ENCODE data around the gene TTC36. TPM values are rescaled to one million over a fixed set of nuclear protein-coding genes. Genes with fewer than 3 reads are reported as not detected.
A peak's percentile ranks its signal among the peaks of the same experiment; 100 is the strongest.
"Not testable (repeated sequence)": the region's sequence is repeated elsewhere in the genome, so short reads cannot be mapped to it uniquely, and the experiment has no call there.

Gene TTC36
- total and polyA plus RNA-seq, 7 donors: 0.09 to 1.2 (median 0.54) TPM; not detected in 2

GRCh38 chr11:118572061-118572980 lies 45.0 kb downstream of the TTC36 start, which contains the start of gene ARCN1:
Gene ARCN1 (plus strand): TSS chr11:118572409. CDS start chr11:118572548, 139 bp downstream.
- no peaks in the 10 kb centered on the region for H3K27me3 ChIP-seq (ENCODE audit: insufficient read depth in 3 of 3, low read length in 2 of 3)
- intact Hi-C loops (cut with DNase I): no loop called here
- no peaks in the 10 kb centered on the region for H3K36me3 ChIP-seq (ENCODE audit: insufficient read depth in 1 of 2, low read depth in 1 of 2)
- 0 to 1% (median 1%) methylated on average over 47 to 55 of the region's 55 CpGs for WGBS, 3 donors
- peaks cover 44% of the 10 kb centered on the region for H3K4me1 ChIP-seq
- H3K4me3 ChIP-seq: peak within 1 kb of the TSS; percentile 99
- TF ChIP-seq CTCF (IDR thresholded peaks at IDR 0.05): no peak
- ATAC-seq (peak; percentile 86 to 94 (median 88)), DNase-seq (peak; percentile 78 to 91)
- H3K9me3 ChIP-seq: no peaks in the 10 kb centered on the region
- H3K27ac ChIP-seq: peak within 1 kb of the TSS; percentile 100

- H3K9me3 ChIP-seq: no peaks in the 10 kb centered on the region
- H3K4me1 ChIP-seq: peaks cover 50% of the 10 kb centered on the region
- TF ChIP-seq CTCF (IDR thresholded peaks at IDR 0.05): no peak
- H3K36me3 ChIP-seq (ENCODE audit: insufficient read depth in 1 of 2, low read depth in 1 of 2): no peaks in the 10 kb centered on the region
- no peaks in the 10 kb centered on the region for H3K27me3 ChIP-seq (ENCODE audit: insufficient read depth in 3 of 3, low read length in 2 of 3)
- peak overlapping the region; percentile 100 for H3K27ac ChIP-seq
- ATAC-seq (peak; percentile 10 to 32 (median 15)), DNase-seq (no peak)
- intact Hi-C loops (cut with DNase I): no loop called here
- WGBS, 3 donors: 1 to 5% (median 1%) methylated on average over 10 of the region's 10 CpGs
- H3K4me3 ChIP-seq: peak overlapping the region; percentile 99
Measured at GRCh38 chr11:118572981-118573550, 45.8 kb downstream of the TTC36 start.

GRCh38 chr11:118574636-118575035 lies 47.4 kb downstream of the TTC36 start:
- Histone ChIP-seq H3K27me3 (ENCODE audit: insufficient read depth in 3 of 3, low read length in 2 of 3) (no peaks in the 10 kb centered on the region), H3K36me3 (ENCODE audit: insufficient read depth in 1 of 2, low read depth in 1 of 2) (no peaks in the 10 kb centered on the region), H3K27ac (no peak overlapping the region), H3K4me3 (peak overlapping the region; percentile 99), H3K9me3 (no peaks in the 10 kb centered on the region), H3K4me1 (peaks cover 62% of the 10 kb centered on the region)
- DNase-seq (no peak), ATAC-seq (no peak)
- TF ChIP-seq CTCF (IDR thresholded peaks at IDR 0.05): no peak
- 85 to 94% (median 87%) methylated on average over 7 of the region's 7 CpGs for WGBS, 3 donors
- intact Hi-C loops (cut with DNase I): no loop called here

GRCh38 chr11:118577995-118578394 lies 50.7 kb downstream of the TTC36 start:
- H3K9me3 ChIP-seq; intact Hi-C loops (cut with DNase I); H3K27me3 ChIP-seq (ENCODE audit: insufficient read depth in 3 of 3, low read length in 2 of 3); H3K27ac ChIP-seq; H3K4me3 ChIP-seq; ATAC-seq; DNase-seq: not testable (repeated sequence)
- Histone ChIP-seq H3K36me3 (ENCODE audit: insufficient read depth in 1 of 2, low read depth in 1 of 2) (peaks cover 3 to 16% of the 10 kb centered on the region in 2 donors), H3K4me1 (peaks cover 65% of the 10 kb centered on the region)

Other genes with a start within 250 kb of the TTC36 start
- 1 to 10 TPM in 1 of 4 donors, under 1 TPM in 3; 0.24 to 1.2 (median 0.67) TPM for gene CD3E, start 222.7 kb upstream of the TTC36 start, total RNA-seq
- under 1 TPM; 0.15 to 0.27 (median 0.22) TPM for gene CD3E, start 222.7 kb upstream of the TTC36 start, polyA plus RNA-seq
- gene CD3D, start 184.8 kb upstream of the TTC36 start, total RNA-seq: under 1 TPM in 3 of 4 donors, not detected in 1; 0.45 to 0.81 (median 0.50) TPM
- gene CD3D, start 184.8 kb upstream of the TTC36 start, polyA plus RNA-seq: under 1 TPM; 0.12 to 0.20 (median 0.19) TPM
- under 1 TPM; 0.26 to 0.71 (median 0.57) TPM for gene CD3G, start 183.1 kb upstream of the TTC36 start, total RNA-seq
- gene CD3G, start 183.1 kb upstream of the TTC36 start, polyA plus RNA-seq: under 1 TPM; 0.01 to 0.05 (median 0.04) TPM
- gene UBE4A, start 167.9 kb upstream of the TTC36 start, total RNA-seq: 10 to 100 TPM; 21.0 to 42.3 (median 33.0) TPM
- gene UBE4A, start 167.9 kb upstream of the TTC36 start, polyA plus RNA-seq: 10 to 100 TPM; 15.0 to 31.1 (median 16.8) TPM
- 100 to 1,000 TPM; 237 to 340 (median 251) TPM for gene ATP5MG, start 125.9 kb upstream of the TTC36 start, total RNA-seq
- 100 to 1,000 TPM; 180 to 217 (median 189) TPM for gene ATP5MG, start 125.9 kb upstream of the TTC36 start, polyA plus RNA-seq
- 10 to 100 TPM; 18.1 to 27.3 (median 22.0) TPM for gene KMT2A, start 91.0 kb upstream of the TTC36 start, total RNA-seq
- 1 to 10 TPM; 3.1 to 9.9 (median 4.8) TPM for gene KMT2A, start 91.0 kb upstream of the TTC36 start, polyA plus RNA-seq
- gene TMEM25, start 3.7 kb downstream of the TTC36 start, total RNA-seq: 10 to 100 TPM in 2 of 4 donors, 1 to 10 TPM in 2; 6.3 to 14.7 (median 8.7) TPM
- gene TMEM25, start 3.7 kb downstream of the TTC36 start, polyA plus RNA-seq: 1 to 10 TPM; 1.3 to 8.0 (median 5.9) TPM
- gene IFT46, start 38.5 kb downstream of the TTC36 start, total RNA-seq: 10 to 100 TPM; 10.2 to 16.0 (median 13.4) TPM
- 10 to 100 TPM in 2 of 3 donors, 1 to 10 TPM in 1; 5.1 to 28.5 (median 11.7) TPM for gene IFT46, start 38.5 kb downstream of the TTC36 start, polyA plus RNA-seq
- 10 to 100 TPM; 54.2 to 65.7 (median 60.1) TPM for gene ARCN1, start 44.9 kb downstream of the TTC36 start, total RNA-seq
- 10 to 100 TPM; 49.4 to 76.3 (median 73.9) TPM for gene ARCN1, start 44.9 kb downstream of the TTC36 start, polyA plus RNA-seq
- 10 to 100 TPM; 27.7 to 45.8 (median 34.2) TPM for gene PHLDB1, start 80.1 kb downstream of the TTC36 start, total RNA-seq
- 10 to 100 TPM; 12.6 to 19.2 (median 12.7) TPM for gene PHLDB1, start 80.1 kb downstream of the TTC36 start, polyA plus RNA-seq
- gene TREH, start 152.2 kb downstream of the TTC36 start, total RNA-seq: not detected
- gene TREH, start 152.2 kb downstream of the TTC36 start, polyA plus RNA-seq: under 1 TPM; 0.17 to 0.23 (median 0.17) TPM